Raji (cell line): ENCODE data around the gene KCNG3.

ENCODE experiments used
- POLR2A ChIP-seq: IDR thresholded peaks from 2 replicates; pipeline ENCODE4 v1.6.1; 2011; ENCODE audit warnings: low read depth, low read length, control low read depth; ENCODE audit not compliant: insufficient read depth

KCNG3 gene

GRCh38 chr2:42493468-42494354 lies at the start of gene KCNG3:
TSS of gene KCNG3 (minus strand) at chr2:42493982. CDS start at chr2:42493501, 481 bp downstream.
- TF ChIP-seq POLR2A, result no peak

GRCh38 chr2:42542871-42543270 lies 49.1 kb upstream of the KCNG3 start:
- no peak for TF ChIP-seq POLR2A

- TF ChIP-seq POLR2A, result no peak
Observed at GRCh38 chr2:42537493-42537892, 43.7 kb upstream of the KCNG3 start.

GRCh38 chr2:42532397-42532796 lies 38.6 kb upstream of the KCNG3 start:
- TF ChIP-seq POLR2A, result no peak

GRCh38 chr2:42523341-42523740 lies 29.6 kb upstream of the KCNG3 start:
- no peak for TF ChIP-seq POLR2A

GRCh38 chr2:42522035-42522434 lies 28.3 kb upstream of the KCNG3 start:
- TF ChIP-seq POLR2A, result no peak

GRCh38 chr2:42519624-42520023 lies 25.8 kb upstream of the KCNG3 start:
- TF ChIP-seq POLR2A, result no peak

GRCh38 chr2:42516418-42516901 lies 22.7 kb upstream of the KCNG3 start:
- TF ChIP-seq POLR2A, result no peak

GRCh38 chr2:42513252-42513918 lies 19.6 kb upstream of the KCNG3 start:
- TF ChIP-seq POLR2A, result no peak

- TF ChIP-seq POLR2A, result no peak
Observed at GRCh38 chr2:42510608-42511243, 16.9 kb upstream of the KCNG3 start.

GRCh38 chr2:42510191-42510590 lies 16.4 kb upstream of the KCNG3 start:
- no peak for TF ChIP-seq POLR2A

- TF ChIP-seq POLR2A, result no peak
Observed at GRCh38 chr2:42504364-42505230, 10.8 kb upstream of the KCNG3 start.

- no peak for TF ChIP-seq POLR2A
Observed at GRCh38 chr2:42503291-42503690, 9.5 kb upstream of the KCNG3 start.

- TF ChIP-seq POLR2A, result no peak
Observed at GRCh38 chr2:42498497-42498896, 4.7 kb upstream of the KCNG3 start.

- TF ChIP-seq POLR2A, result no peak
Observed at GRCh38 chr2:42495611-42496010, 1.8 kb upstream of the KCNG3 start.

GRCh38 chr2:42495234-42495581 lies 1.4 kb upstream of the KCNG3 start:
- no peak for TF ChIP-seq POLR2A
